Prostate gland (tissue), 2 donors: ENCODE measurements around the gene SUGCT. TPM values are rescaled to one million over a fixed set of nuclear protein-coding genes. Genes with fewer than 3 reads are reported as not detected.
"Not testable (repeated sequence)": the region's sequence is repeated elsewhere in the genome, so short reads cannot be mapped to it uniquely, and the experiment has no call there.

ENCODE experiments used
- DNase-seq: peaks from one replicate; pipeline ENCODE4 v3.0.0-alpha.2; 2019; ENCODE audit warnings: low spot score
- H3K27ac ChIP-seq, 2 donors: fragments of 200-600 bp; sonication (generic); 2 replicates each; pipeline ENCODE4 v1.5.1; 2017 to 2019
- H3K27me3 ChIP-seq: fragments of 200-600 bp; sonication (generic); replicated peaks from 2 replicates; pipeline ENCODE4 v1.5.1; 2019; ENCODE audit not compliant: insufficient read depth
- H3K36me3 ChIP-seq, 2 donors: fragments of 200-600 bp; sonication (generic); 1 replicate in 1 of 2; 2 replicates in 1 of 2; pipeline versions ENCODE4 v1.5.1 to v1.8.1; 2017 to 2019
- H3K4me1 ChIP-seq: fragments of 200-600 bp; sonication (generic); replicated peaks from 2 replicates; pipeline ENCODE4 v1.5.1; 2019
- H3K4me3 ChIP-seq, 2 donors: fragments of 200-600 bp; sonication (generic); 2 replicates each; pipeline ENCODE4 v1.5.1; 2017 to 2019
- H3K9me3 ChIP-seq: fragments of 200-600 bp; sonication (generic); 2 replicates; pipeline ENCODE4 v1.5.1; 2017
- POLR2A ChIP-seq: fragments of 450-650 bp; IDR thresholded peaks from one replicate; pipeline ENCODE4 v1.6.1; 2016; ENCODE audit warnings: antibody characterized with exemption, mild to moderate bottlenecking
- POLR2AphosphoS5 ChIP-seq: sonication (generic); formaldehyde crosslinking; IDR thresholded peaks from one replicate; pipeline ENCODE4 v1.6.1; 2017; ENCODE audit warnings: antibody characterized with exemption
- WGBS: methylation state at CpG from one replicate; pipeline ENCODE4 v1.1.5; 2018; 5-methylcytosine and 5-hydroxymethylcytosine counted together
- intact Hi-C: fragments of 100-400 bp; cut with DNase I; formaldehyde crosslinking; loops from one replicate; pipeline ENCODE4 v1.14.2; 2022
- total RNA-seq, 2 donors: library from RNA; depleted of rRNA; stranded (reverse); fragments of >200 nt; gene quantifications; one replicate each; pipeline ENCODE4 v1.1.0, GENCODE V29; 2016
- TF ChIP-seq, protein P1 (sequence below), 4 experiments: fragments of 200-600 bp in 2 of 4; fragments of 450-650 bp in 2 of 4; sonication (generic) in 2 of 4; IDR thresholded peaks; 1 replicate in 3 of 4; 2 replicates in 1 of 4; pipeline ENCODE4 v1.5.1; 2016 to 2019; ENCODE audit warnings: antibody characterized with exemption in 4 of 4, mild to moderate bottlenecking in 2 of 4, moderate library complexity in 2 of 4

The SUGCT gene
- total RNA-seq, 2 donors from 2014 or later = 2.2 to 3.2 TPM

DNA sequence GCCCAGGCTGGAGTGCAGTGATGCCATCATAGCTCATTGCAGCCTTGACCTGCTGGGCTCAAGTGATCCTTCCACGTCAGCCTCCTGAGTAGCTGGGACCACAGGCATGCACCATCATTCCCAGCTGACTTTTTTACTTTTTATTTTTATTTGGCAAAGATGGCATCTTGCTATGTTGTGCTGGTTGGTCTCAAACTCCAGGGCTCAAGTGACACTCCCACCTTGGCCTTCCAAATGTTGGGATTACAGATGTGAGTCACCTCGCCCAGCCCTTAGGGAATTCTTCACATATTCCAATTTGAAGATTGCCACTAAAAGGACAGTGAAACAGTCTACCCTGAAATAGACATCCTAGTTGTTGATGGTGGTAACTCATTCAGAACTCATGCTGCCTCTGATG is 27.7 kb downstream of the SUGCT start:
- H3K4me1 ChIP-seq = no peaks in the 10 kb centered on the region
- DNase-seq = no peak
- no peak overlapping the region for H3K4me3 ChIP-seq
- intact Hi-C loops = no loop called here
- TF ChIP-seq, protein P1, sequence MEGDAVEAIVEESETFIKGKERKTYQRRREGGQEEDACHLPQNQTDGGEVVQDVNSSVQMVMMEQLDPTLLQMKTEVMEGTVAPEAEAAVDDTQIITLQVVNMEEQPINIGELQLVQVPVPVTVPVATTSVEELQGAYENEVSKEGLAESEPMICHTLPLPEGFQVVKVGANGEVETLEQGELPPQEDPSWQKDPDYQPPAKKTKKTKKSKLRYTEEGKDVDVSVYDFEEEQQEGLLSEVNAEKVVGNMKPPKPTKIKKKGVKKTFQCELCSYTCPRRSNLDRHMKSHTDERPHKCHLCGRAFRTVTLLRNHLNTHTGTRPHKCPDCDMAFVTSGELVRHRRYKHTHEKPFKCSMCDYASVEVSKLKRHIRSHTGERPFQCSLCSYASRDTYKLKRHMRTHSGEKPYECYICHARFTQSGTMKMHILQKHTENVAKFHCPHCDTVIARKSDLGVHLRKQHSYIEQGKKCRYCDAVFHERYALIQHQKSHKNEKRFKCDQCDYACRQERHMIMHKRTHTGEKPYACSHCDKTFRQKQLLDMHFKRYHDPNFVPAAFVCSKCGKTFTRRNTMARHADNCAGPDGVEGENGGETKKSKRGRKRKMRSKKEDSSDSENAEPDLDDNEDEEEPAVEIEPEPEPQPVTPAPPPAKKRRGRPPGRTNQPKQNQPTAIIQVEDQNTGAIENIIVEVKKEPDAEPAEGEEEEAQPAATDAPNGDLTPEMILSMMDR (IDR thresholded peaks at IDR 0.05) = no peak
- TF ChIP-seq POLR2AphosphoS5 = no peak
- no peak for TF ChIP-seq POLR2A
- 96% methylated on average over 2 of the region's 2 CpGs for WGBS
- H3K27me3 ChIP-seq = no peaks in the 10 kb centered on the region
- H3K27ac ChIP-seq = no peak overlapping the region
- no peaks in the 10 kb centered on the region for H3K36me3 ChIP-seq
- no peaks in the 10 kb centered on the region for H3K9me3 ChIP-seq

DNA sequence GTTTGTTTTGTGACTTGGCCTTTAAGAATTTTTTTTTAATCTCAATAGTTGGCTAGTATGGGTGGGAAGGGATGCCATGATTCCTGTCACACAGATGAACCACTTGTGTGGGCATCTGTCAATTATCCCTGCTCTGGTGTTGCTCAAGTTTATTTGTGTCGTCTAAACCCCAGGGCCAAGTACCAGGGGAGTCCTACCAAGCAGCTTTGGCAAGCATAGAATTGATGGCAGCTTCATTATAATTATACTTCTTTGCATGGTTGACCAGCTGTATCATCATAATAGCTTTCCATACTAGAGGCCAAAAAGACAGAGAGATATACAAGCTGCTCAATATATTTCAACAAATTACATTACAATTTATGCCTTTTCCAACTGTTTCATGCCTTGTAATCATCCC is 30.4 kb downstream of the SUGCT start:
- intact Hi-C loops = no loop called here
- H3K9me3 ChIP-seq = no peaks in the 10 kb centered on the region
- H3K27me3 ChIP-seq = no peaks in the 10 kb centered on the region
- 79% methylated on average over 1 of the region's 1 CpG for WGBS
- H3K27ac ChIP-seq = no peak overlapping the region
- no peaks in the 10 kb centered on the region for H3K36me3 ChIP-seq
- H3K4me3 ChIP-seq = no peak overlapping the region
- DNase-seq = no peak
- no peak for TF ChIP-seq POLR2A
- no peaks in the 10 kb centered on the region for H3K4me1 ChIP-seq

DNA sequence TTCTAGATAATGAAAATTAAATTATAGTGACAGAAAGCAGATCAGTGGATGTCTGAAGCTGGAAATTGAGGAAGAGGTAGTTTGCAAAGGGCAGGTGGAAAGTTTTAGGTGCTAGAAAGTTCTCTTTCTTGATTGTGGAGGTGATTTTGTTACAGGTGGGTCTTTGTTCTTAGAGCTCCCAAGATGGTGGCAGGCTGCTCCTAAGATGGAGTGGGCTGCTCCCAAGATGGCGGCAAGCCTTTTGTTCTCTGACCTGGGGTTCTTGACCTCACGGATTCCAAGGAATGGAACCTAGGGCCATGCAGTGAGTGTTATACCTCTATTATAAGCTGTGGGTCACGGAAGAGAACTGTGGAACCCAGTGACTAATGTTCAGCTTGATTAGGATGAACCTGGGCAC is 32.5 kb downstream of the SUGCT start:
- intact Hi-C loops = no loop called here
- H3K4me1 ChIP-seq = no peaks in the 10 kb centered on the region

DNA sequence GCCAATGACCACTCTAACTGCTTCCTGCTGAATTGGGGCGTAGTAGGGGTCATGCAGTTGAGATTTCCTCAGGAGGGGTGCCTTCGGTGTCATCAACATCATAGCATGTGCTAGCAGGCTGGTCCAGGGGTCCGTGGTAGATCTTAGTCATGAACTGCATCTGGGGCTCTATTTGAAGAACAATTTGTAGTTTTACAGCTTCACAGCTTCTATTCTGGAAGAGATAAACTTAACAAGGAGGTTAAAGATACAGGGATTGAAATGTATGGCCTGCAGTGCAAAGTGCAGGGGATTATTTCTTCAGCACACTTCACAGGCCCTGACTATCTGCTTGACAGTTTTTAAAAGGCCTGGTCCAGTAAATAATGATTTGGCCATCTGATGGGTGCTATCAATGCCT is 33.5 kb downstream of the SUGCT start:
- H3K4me1 ChIP-seq, H3K27ac ChIP-seq, H3K27me3 ChIP-seq, intact Hi-C loops, DNase-seq, H3K9me3 ChIP-seq, H3K4me3 ChIP-seq, H3K36me3 ChIP-seq: not testable (repeated sequence)
- WGBS = 96% methylated on average over 3 of the region's 3 CpGs

More for the DNA sequence above, 32.5 kb downstream of the SUGCT start:
- Histone ChIP-seq H3K27ac (no peak overlapping the region), H3K36me3 (no peaks in the 10 kb centered on the region), H3K4me3 (no peak overlapping the region), H3K9me3 (no peaks in the 10 kb centered on the region), H3K27me3 (no peaks in the 10 kb centered on the region)
- DNase-seq = no peak
- TF ChIP-seq, protein P1 (IDR thresholded peaks at IDR 0.05) = no peak
- TF ChIP-seq POLR2A (no peak), POLR2AphosphoS5 (no peak)
- 99% methylated on average over 3 of the region's 3 CpGs for WGBS

DNA sequence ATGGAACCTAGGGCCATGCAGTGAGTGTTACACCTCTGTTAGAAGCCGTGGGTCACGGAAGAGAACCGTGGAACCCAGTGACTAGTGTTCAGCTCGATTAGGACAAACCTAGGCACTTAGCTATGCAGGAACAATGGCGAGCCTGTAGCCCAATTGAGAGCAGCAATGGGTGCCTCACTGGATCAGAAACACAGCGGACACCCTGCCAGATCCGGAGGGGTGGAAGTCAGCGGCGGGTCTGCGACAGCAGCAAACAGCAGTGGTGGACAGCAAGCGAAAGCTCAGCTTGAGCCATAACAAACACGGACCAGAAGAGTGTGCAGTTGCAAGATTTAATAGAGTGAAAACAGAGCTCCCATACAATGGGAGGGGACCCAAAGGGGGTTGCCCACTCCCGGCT is 38.3 kb downstream of the SUGCT start:
- H3K4me3 ChIP-seq, H3K27me3 ChIP-seq, H3K9me3 ChIP-seq, DNase-seq, H3K27ac ChIP-seq, H3K36me3 ChIP-seq, H3K4me1 ChIP-seq, intact Hi-C loops: not testable (repeated sequence)
- WGBS = 83% methylated on average over 13 of the region's 13 CpGs

DNA sequence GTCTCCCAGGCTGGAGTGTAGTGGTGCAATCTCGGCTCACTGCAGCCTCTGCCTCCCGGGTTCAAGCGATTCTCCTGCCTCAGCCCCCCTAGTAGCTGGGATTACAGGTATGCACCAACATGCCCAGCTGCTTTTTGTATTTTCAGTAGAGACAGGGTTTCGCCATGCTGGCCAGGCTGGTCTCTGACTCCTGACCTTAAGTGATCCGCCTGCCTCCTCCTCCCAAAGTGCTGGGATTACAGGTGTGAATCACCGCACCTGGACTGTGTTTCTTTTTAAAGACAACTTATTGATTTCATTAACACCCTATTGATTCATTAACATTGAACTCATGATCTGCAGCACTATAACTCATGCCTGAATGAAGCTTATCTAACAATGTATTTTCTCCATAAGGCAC is 40.5 kb downstream of the SUGCT start:
- WGBS = 91% methylated on average over 6 of the region's 6 CpGs
- H3K9me3 ChIP-seq, H3K4me3 ChIP-seq, intact Hi-C loops, H3K36me3 ChIP-seq, DNase-seq, H3K27ac ChIP-seq, H3K27me3 ChIP-seq, H3K4me1 ChIP-seq: not testable (repeated sequence)

DNA sequence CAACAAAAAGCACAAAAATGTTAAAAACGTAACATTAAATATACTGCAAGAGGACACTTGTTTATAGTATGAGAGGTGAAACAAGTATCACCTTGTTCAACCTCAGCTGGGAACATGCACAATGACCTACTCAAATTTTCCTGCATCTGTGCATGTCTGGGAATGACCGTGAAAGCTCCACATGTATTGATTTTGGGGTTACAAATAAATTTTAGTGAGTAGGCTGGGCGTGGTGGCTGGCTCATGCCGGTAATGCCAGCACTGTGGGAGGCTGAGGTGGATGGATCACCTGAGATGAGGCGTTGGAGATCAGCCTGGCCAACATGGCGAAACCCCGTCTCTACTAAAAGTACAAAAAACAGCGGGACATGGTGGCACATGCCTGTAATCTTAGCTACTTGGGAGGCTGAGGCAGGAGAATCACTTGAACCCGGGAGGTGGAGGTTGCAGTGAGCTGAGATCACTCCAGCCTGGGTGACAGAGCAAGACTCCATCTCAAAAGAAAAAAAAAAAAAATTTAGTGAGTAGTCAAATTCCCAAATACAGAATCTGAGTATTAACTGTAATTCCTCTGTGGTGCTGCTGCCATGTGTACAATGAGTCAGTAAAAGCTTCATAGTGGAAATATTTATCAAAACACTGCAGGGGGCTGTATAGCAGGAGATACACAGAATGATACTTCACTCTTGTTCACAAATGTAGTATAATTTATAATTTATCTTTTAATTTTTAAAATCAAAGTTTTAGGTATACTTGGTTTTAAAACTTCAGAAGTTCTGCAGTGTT is 41.1 kb downstream of the SUGCT start:
- DNase-seq = no peak
- no peak for TF ChIP-seq POLR2A
- TF ChIP-seq POLR2AphosphoS5 = no peak
- TF ChIP-seq, protein P1 (IDR thresholded peaks at IDR 0.05) = no peak
- intact Hi-C loops = no loop called here
- H3K36me3 ChIP-seq = no peaks in the 10 kb centered on the region
- no peaks in the 10 kb centered on the region for H3K4me1 ChIP-seq
- 84% methylated on average over 9 of the region's 9 CpGs for WGBS
- no peaks in the 10 kb centered on the region for H3K27me3 ChIP-seq
- no peak overlapping the region for H3K27ac ChIP-seq
- no peaks in the 10 kb centered on the region for H3K9me3 ChIP-seq
- H3K4me3 ChIP-seq = no peak overlapping the region
